GM10248 (cell line): ENCODE data around the gene TAS1R1.

Experiments
- CTCF ChIA-PET: fragments of 300-600 bp; sonication (Branson Sonifier 250); formaldehyde crosslinking; extraction: SDS; loops from one replicate; lab custom pipeline; 2021; ENCODE audit warnings: antibody characterized with exemption; lab: Yijun Ruan, JAX
- POLR2A ChIA-PET: fragments of 350-650 bp; sonication (Branson Sonifier 250); formaldehyde crosslinking; extraction: SDS; loops from one replicate; lab custom pipeline; 2020; ENCODE audit warnings: antibody characterized with exemption; lab: Yijun Ruan, JAX
- DNase-seq: peaks from one replicate; pipeline ENCODE4 v3.0.0; 2012; ENCODE audit errors: extremely low spot score
- CTCF ChIP-seq: IDR thresholded peaks from 2 replicates; pipeline ENCODE4 v1.5.1; 2012; ENCODE audit warnings: mild to moderate bottlenecking, low read depth; ENCODE audit errors: extremely low read depth, missing control alignments, control extremely low read depth

Gene TAS1R1

GRCh38 chr1:6585841-6586240 is 30.7 kb downstream of the TAS1R1 start:
- POLR2A ChIA-PET, result interaction anchor here (1.3 kb wide), 1 partner anchor 10 kb away, joined by 4 read pairs; no protein-coding TSS in a partner anchor
- DNase-seq, result no peak
- no peak for TF ChIP-seq CTCF
- CTCF ChIA-PET, result interaction anchor here (2.2 kb wide), 1 partner anchor 31 kb away, joined by 6 read pairs; the partner anchor contains the start of genes NOL9 and TAS1R1

- no peak for DNase-seq
Measured at GRCh38 chr1:6586404-6586816, 31.3 kb downstream of the TAS1R1 start.

GRCh38 chr1:6587261-6588005 is 32.3 kb downstream of the TAS1R1 start:
- ChIA-PET POLR2A (no interaction called here), CTCF (interaction anchor here (1.0 to 2.2 kb wide), 3 partner anchors 14 to 33 kb away, joined by 3 to 6 read pairs (median 3); partner anchors contain the start of genes NOL9 and TAS1R1)
- no peak for DNase-seq
- TF ChIP-seq CTCF, result no peak

More at GRCh38 chr1:6586404-6586816, 31.3 kb downstream of the TAS1R1 start:
- ChIA-PET POLR2A (interaction anchor here (1.3 kb wide), 1 partner anchor 10 kb away, joined by 4 read pairs; no protein-coding TSS in a partner anchor), CTCF (interaction anchor here (2.2 kb wide), 1 partner anchor 32 kb away, joined by 6 read pairs; the partner anchor contains the start of genes NOL9 and TAS1R1)
- TF ChIP-seq CTCF, result no peak

GRCh38 chr1:6588128-6588892 is 33.2 kb downstream of the TAS1R1 start:
- no peak for TF ChIP-seq CTCF
- POLR2A ChIA-PET, result interaction anchor here (2.6 kb wide), 1 partner anchor 8 kb away, joined by 10 read pairs; the partner anchor contains the start of gene ZBTB48
- no peak for DNase-seq
- CTCF ChIA-PET, result interaction anchor here (1.0 to 2.2 kb wide), 5 partner anchors 13 to 113 kb away, joined by 3 to 6 read pairs (median 3); partner anchors contain the start of genes DNAJC11, NOL9 and TAS1R1

- no peak for DNase-seq
- CTCF ChIA-PET, result interaction anchor here (1.3 to 1.6 kb wide), 2 partner anchors 34 to 112 kb away, joined by 3 to 4 read pairs; partner anchors contain the start of genes DNAJC11 and TAS1R1
Measured at GRCh38 chr1:6588893-6589520, 33.9 kb downstream of the TAS1R1 start.

More at GRCh38 chr1:6588893-6589520, 33.9 kb downstream of the TAS1R1 start:
- no peak for TF ChIP-seq CTCF
- POLR2A ChIA-PET, result interaction anchor here (0.9 to 2.6 kb wide), 2 partner anchors 9 to 13 kb away, joined by 3 to 10 read pairs; partner anchors contain the start of genes KLHL21 and ZBTB48
